Measurements from ENCODE around the gene RNASE11. TPM values are rescaled to one million over a fixed set of nuclear protein-coding genes. Genes with fewer than 3 reads are reported as not detected.
A peak's percentile ranks its signal among the peaks of the same experiment; 100 is the strongest.

RNASE11 gene
- total and polyA plus RNA-seq, 12 donors = not detected

- Histone ChIP-seq H3K4me3 (no peak overlapping the region), H3K4me1 (peaks cover 0 to 77% (median 36%) of the 10 kb centered on the region in 9 donors), H3K9me3 (peaks cover 0 to 11% (median 0%) of the 10 kb centered on the region in 11 donors), H3K27me3 (peaks cover 0 to 92% (median 30%) of the 10 kb centered on the region in 7 donors), H3K27ac (no peak overlapping the region), H3K36me3 (no peaks in the 10 kb centered on the region)
- intact Hi-C loops (cut with DNase I) = loop anchor here in 1 of 10 donors (5.0 kb wide), 1 partner anchor 55 kb away; the partner anchor contains the start of gene RNASE4
- TF ChIP-seq CTCF (IDR thresholded peaks at IDR 0.05) = no peak
- DNase-seq = no peak
- WGBS, 2 donors = 57 to 69% methylated on average over 5 of the region's 5 CpGs
- ATAC-seq = no peak
These were observed 39.7 kb upstream of the RNASE11 start for GRCh38 chr14:20627346-20628027.

GRCh38 chr14:20626274-20626673 lies 38.5 kb upstream of the RNASE11 start:
- intact Hi-C loops (cut with DNase I) = loop anchor here in 1 of 10 donors (5.0 kb wide), 1 partner anchor 56 kb away; the partner anchor contains the start of gene RNASE4
- peaks cover 0 to 66% (median 24%) of the 10 kb centered on the region in 9 donors for H3K4me1 ChIP-seq

GRCh38 chr14:20624495-20625070 lies 36.8 kb upstream of the RNASE11 start:
- Histone ChIP-seq H3K36me3 (no peaks in the 10 kb centered on the region), H3K4me3 (peak overlapping the region in 8 of 10 donors; percentile 7 to 46 (median 29)), H3K4me1 (peaks cover 0 to 54% (median 19%) of the 10 kb centered on the region in 9 donors), H3K27me3 (peaks cover 0 to 85% (median 18%) of the 10 kb centered on the region in 7 donors), H3K27ac (no peak overlapping the region), H3K9me3 (peaks cover 0 to 11% (median 0%) of the 10 kb centered on the region in 11 donors)
- DNase-seq (peak; percentile 32 to 41), ATAC-seq (peak in 7 of 8 donors; percentile 46 to 69 (median 60))
- no peak for TF ChIP-seq CTCF (IDR thresholded peaks at IDR 0.05)
- intact Hi-C loops (cut with DNase I) = loop anchor here in 2 of 10 donors (2.0 to 5.0 kb wide), 2 partner anchors 58 to 60 kb away; partner anchors contain the start of gene RNASE4 (in 2 of the 2)
- WGBS, 2 donors = 9 to 17% methylated on average over 22 of the region's 22 CpGs

More at GRCh38 chr14:20626274-20626673, 38.5 kb upstream of the RNASE11 start:
- Histone ChIP-seq H3K9me3 (peaks cover 0 to 11% (median 0%) of the 10 kb centered on the region in 11 donors), H3K27me3 (peaks cover 0 to 92% (median 25%) of the 10 kb centered on the region in 7 donors), H3K4me3 (peak overlapping the region in 6 of 10 donors; percentile 7 to 46 (median 28)), H3K27ac (no peak overlapping the region), H3K36me3 (no peaks in the 10 kb centered on the region)
- ATAC-seq (no peak), DNase-seq (no peak)
- 13 to 23% methylated on average over 12 of the region's 12 CpGs for WGBS, 2 donors
- no peak for TF ChIP-seq CTCF (IDR thresholded peaks at IDR 0.05)

GRCh38 chr14:20623798-20624197 lies 36.0 kb upstream of the RNASE11 start:
- TF ChIP-seq CTCF (IDR thresholded peaks at IDR 0.05) = no peak
- H3K9me3 ChIP-seq = peaks cover 0 to 11% (median 0%) of the 10 kb centered on the region in 11 donors
- no peak for ATAC-seq
- peaks cover 0 to 83% (median 18%) of the 10 kb centered on the region in 7 donors for H3K27me3 ChIP-seq
- peaks cover 0 to 54% (median 19%) of the 10 kb centered on the region in 9 donors for H3K4me1 ChIP-seq
- DNase-seq = no peak
- intact Hi-C loops (cut with DNase I) = loop anchor here in 1 of 10 donors (2.0 kb wide), 1 partner anchor 61 kb away; the partner anchor contains the start of gene RNASE4
- H3K4me3 ChIP-seq = peak overlapping the region in 1 of 10 donors; percentile 34
- 45 to 58% methylated on average over 15 of the region's 15 CpGs for WGBS, 2 donors
- no peak overlapping the region for H3K27ac ChIP-seq
- H3K36me3 ChIP-seq = no peaks in the 10 kb centered on the region

Data from heart right ventricle (tissue), 16 donors.